Astrocyte (in vitro differentiated cells and primary cell): Measurements from ENCODE around the gene LZTR1. TPM values are rescaled to one million over a fixed set of nuclear protein-coding genes. Genes with fewer than 3 reads are reported as not detected.

Experiments
- DNase-seq: peaks from one replicate; pipeline ENCODE4 v3.0.0-alpha.2; 2010; ENCODE audit warnings: low read depth
- FAIRE-seq: peaks from 2 replicates; lab custom pipeline; 2011; peaks lifted over from hg19 to GRCh38; lab: Jason Lieb, UNC
- H2AFZ ChIP-seq: 2 replicates; pipeline ENCODE4 v1.6.0; 2012; ENCODE audit warnings: low read depth, low read length, inconsistent platforms
- H3K27ac ChIP-seq: 2 replicates; pipeline ENCODE4 v1.5.1; 2011; ENCODE audit warnings: low read depth, low read length, inconsistent platforms
- H3K27me3 ChIP-seq: 2 replicates; pipeline ENCODE4 v1.6.0; 2011; ENCODE audit warnings: low read length, inconsistent platforms; ENCODE audit not compliant: insufficient read depth
- H3K36me3 ChIP-seq: 2 replicates; pipeline ENCODE4 v1.5.1; 2011; ENCODE audit warnings: low read length, inconsistent platforms; ENCODE audit not compliant: insufficient read depth
- H3K4me1 ChIP-seq: 2 replicates; pipeline ENCODE4 v1.5.1; 2011; ENCODE audit warnings: low read length, inconsistent platforms; ENCODE audit not compliant: insufficient read depth
- H3K4me2 ChIP-seq: 2 replicates; pipeline ENCODE4 v1.6.0; 2012; ENCODE audit warnings: low read length, inconsistent platforms
- H3K4me3 ChIP-seq: 2 replicates; pipeline ENCODE4 v1.5.1; 2011; ENCODE audit warnings: low read depth, mild to moderate bottlenecking, low read length, inconsistent platforms; ENCODE audit not compliant: insufficient read depth
- H3K79me2 ChIP-seq: 2 replicates; pipeline ENCODE4 v1.6.0; 2012; ENCODE audit warnings: mild to moderate bottlenecking, low read length, inconsistent platforms; ENCODE audit not compliant: insufficient read depth
- H3K9ac ChIP-seq: 2 replicates; pipeline ENCODE4 v1.6.0; 2012; ENCODE audit warnings: mild to moderate bottlenecking, low read length, inconsistent platforms
- H3K9me3 ChIP-seq: 2 replicates; pipeline ENCODE4 v1.5.1; 2012; ENCODE audit warnings: low read depth, mild to moderate bottlenecking, low read length, inconsistent platforms; ENCODE audit not compliant: insufficient read depth
- H4K20me1 ChIP-seq: 2 replicates; pipeline ENCODE4 v1.6.0; 2012; ENCODE audit warnings: low read length, inconsistent platforms; ENCODE audit not compliant: insufficient read depth
- H3K27ac Mint-ChIP-seq: one replicate; pipeline ENCODE4 v1.8.0; 2021; ENCODE audit warnings: mild to moderate bottlenecking, mixed read lengths; ENCODE audit not compliant: unreplicated experiment
- H3K27me3 Mint-ChIP-seq: one replicate; pipeline ENCODE4 v1.8.0; 2021; ENCODE audit warnings: low read depth, mixed read lengths; ENCODE audit not compliant: unreplicated experiment
- H3K36me3 Mint-ChIP-seq: one replicate; pipeline ENCODE4 v1.8.0; 2021; ENCODE audit warnings: low read depth, mixed read lengths; ENCODE audit not compliant: unreplicated experiment
- H3K4me1 Mint-ChIP-seq: one replicate; pipeline ENCODE4 v1.8.0; 2021; ENCODE audit warnings: low read depth, mixed read lengths; ENCODE audit not compliant: unreplicated experiment
- H3K4me3 Mint-ChIP-seq: one replicate; pipeline ENCODE4 v1.8.0; 2021; ENCODE audit warnings: mild to moderate bottlenecking, moderate library complexity, mixed read lengths; ENCODE audit not compliant: unreplicated experiment
- H3K9me3 Mint-ChIP-seq: one replicate; pipeline ENCODE4 v1.8.0; 2021; ENCODE audit warnings: mild to moderate bottlenecking, mixed read lengths; ENCODE audit not compliant: unreplicated experiment
- EZH2 ChIP-seq: IDR thresholded peaks from 2 replicates; pipeline ENCODE4 v1.6.1; 2012; ENCODE audit warnings: mild to moderate bottlenecking, low read length, inconsistent platforms; ENCODE audit not compliant: insufficient read depth
- total RNA-seq: library from RNA; stranded (reverse); gene quantifications from 2 replicates; pipeline ENCODE4 v1.2.1, GENCODE V29; 2021
- TF ChIP-seq, protein P1 (sequence below): IDR thresholded peaks from 2 replicates; pipeline ENCODE4 v1.5.1; 2011; ENCODE audit warnings: low read depth, mild to moderate bottlenecking, inconsistent platforms, low read length, moderate library complexity; ENCODE audit not compliant: insufficient read depth

Gene LZTR1
- total RNA-seq, 1 donor from 2014 or later, result 62.0 TPM

DNA sequence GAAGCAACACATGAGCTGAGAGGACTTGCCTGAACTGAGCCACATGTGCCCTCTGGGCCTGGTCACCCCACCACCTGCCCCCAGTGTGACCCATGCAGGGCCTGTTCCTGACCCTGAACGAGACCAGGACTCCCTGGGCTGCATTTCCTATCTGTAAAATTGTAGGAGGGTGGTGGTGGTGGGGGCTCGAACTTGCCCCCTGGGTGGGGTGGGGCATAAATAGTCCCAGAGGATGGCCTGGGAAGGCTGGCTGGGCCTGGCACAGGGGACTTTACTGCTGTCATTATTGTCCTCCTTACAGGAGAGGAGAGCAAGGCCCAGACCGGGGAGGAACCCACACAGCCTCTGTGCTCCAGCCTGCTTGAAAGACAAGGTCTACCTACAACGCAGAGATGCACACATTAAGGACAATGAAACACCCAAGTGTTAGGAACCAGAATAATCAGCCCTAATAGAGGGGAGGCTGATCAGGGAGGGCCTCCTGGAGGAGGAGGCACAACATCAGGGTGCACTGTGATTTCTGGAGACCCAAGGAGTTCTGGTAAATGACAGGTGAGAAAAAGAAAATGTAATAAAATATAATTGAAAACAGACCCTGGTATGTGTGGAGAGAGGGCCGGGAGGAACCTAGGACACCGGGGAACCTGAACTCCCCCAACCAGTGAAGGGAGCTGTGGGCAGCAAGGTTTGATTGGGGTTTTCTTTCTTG, 17.9 kb upstream of the LZTR1 start:
- FAIRE-seq, result no peak
- TF ChIP-seq, protein P1, sequence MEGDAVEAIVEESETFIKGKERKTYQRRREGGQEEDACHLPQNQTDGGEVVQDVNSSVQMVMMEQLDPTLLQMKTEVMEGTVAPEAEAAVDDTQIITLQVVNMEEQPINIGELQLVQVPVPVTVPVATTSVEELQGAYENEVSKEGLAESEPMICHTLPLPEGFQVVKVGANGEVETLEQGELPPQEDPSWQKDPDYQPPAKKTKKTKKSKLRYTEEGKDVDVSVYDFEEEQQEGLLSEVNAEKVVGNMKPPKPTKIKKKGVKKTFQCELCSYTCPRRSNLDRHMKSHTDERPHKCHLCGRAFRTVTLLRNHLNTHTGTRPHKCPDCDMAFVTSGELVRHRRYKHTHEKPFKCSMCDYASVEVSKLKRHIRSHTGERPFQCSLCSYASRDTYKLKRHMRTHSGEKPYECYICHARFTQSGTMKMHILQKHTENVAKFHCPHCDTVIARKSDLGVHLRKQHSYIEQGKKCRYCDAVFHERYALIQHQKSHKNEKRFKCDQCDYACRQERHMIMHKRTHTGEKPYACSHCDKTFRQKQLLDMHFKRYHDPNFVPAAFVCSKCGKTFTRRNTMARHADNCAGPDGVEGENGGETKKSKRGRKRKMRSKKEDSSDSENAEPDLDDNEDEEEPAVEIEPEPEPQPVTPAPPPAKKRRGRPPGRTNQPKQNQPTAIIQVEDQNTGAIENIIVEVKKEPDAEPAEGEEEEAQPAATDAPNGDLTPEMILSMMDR, result no peak
- TF ChIP-seq EZH2, result no peak

DNA sequence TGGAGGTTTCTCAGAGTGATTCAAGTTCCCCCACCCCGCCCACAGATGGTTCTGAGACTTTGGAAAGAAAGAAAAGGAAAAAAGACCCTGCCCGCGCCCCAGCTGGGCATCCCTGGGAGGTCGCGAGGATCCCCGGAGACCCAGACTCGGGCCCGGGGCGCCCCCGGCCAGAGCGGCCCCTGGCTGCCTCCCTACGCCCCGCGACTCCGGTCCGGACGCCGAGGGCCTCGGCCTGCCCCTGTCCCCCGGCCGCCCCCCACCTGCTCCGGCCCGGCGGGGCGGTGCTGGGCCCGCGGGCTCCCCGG, 17.3 kb upstream of the LZTR1 start:
- no peaks in the 10 kb centered on the region for H3K9me3 ChIP-seq
- no peaks in the 10 kb centered on the region for H4K20me1 ChIP-seq
- FAIRE-seq (no peak), DNase-seq (no peak)
- no peaks in the 10 kb centered on the region for H3K9me3 Mint-ChIP-seq
- peaks cover 31% of the 10 kb centered on the region for H3K27me3 Mint-ChIP-seq
- peaks cover 14% of the 10 kb centered on the region for H3K27me3 ChIP-seq
- H3K9ac ChIP-seq, result no peak overlapping the region
- no peak overlapping the region for H3K27ac ChIP-seq
- H3K4me2 ChIP-seq, result peak overlapping the region; percentile 75
- no peaks in the 10 kb centered on the region for H3K79me2 ChIP-seq
- peak overlapping the region; percentile 28 for H3K4me3 ChIP-seq
- no peaks in the 10 kb centered on the region for H3K4me1 ChIP-seq
- H3K4me1 Mint-ChIP-seq, result peaks cover 2% of the 10 kb centered on the region
- TF ChIP-seq EZH2, result no peak
- TF ChIP-seq, protein P1, result no peak
- H2AFZ ChIP-seq, result no peak overlapping the region
- H3K36me3 Mint-ChIP-seq, result no peaks in the 10 kb centered on the region
- H3K27ac Mint-ChIP-seq, result no peak overlapping the region
- no peaks in the 10 kb centered on the region for H3K36me3 ChIP-seq
- peak overlapping the region; percentile 76 for H3K4me3 Mint-ChIP-seq

More for the DNA sequence above, 17.9 kb upstream of the LZTR1 start:
- Mint-ChIP-seq H3K9me3 (no peaks in the 10 kb centered on the region), H3K27ac (peak overlapping the region; percentile 26), H3K36me3 (no peaks in the 10 kb centered on the region), H3K4me3 (peak overlapping the region; percentile 76), H3K27me3 (peaks cover 31% of the 10 kb centered on the region), H3K4me1 (peaks cover 2% of the 10 kb centered on the region)
- Histone ChIP-seq H3K27me3 (peaks cover 14% of the 10 kb centered on the region), H3K9ac (no peak overlapping the region), H3K79me2 (no peaks in the 10 kb centered on the region), H3K36me3 (no peaks in the 10 kb centered on the region), H3K27ac (no peak overlapping the region), H2AFZ (no peak overlapping the region), H3K4me2 (peak overlapping the region; percentile 75), H3K4me3 (peak overlapping the region; percentile 28), H4K20me1 (no peaks in the 10 kb centered on the region), H3K9me3 (no peaks in the 10 kb centered on the region), H3K4me1 (no peaks in the 10 kb centered on the region)
- DNase-seq, result no peak
